PC-3 (cell line): ENCODE measurements around the gene UBE4A.

Experiments used
- EZH2 ChIP-seq: fragments of 300-600 bp; sonication (generic); IDR thresholded peaks from one replicate; pipeline ENCODE4 v1.6.1; 2017; ENCODE audit warnings: antibody characterized with exemption, mild to moderate bottlenecking, low read length; ENCODE audit not compliant: unreplicated experiment
- EZH2phosphoT487 ChIP-seq: fragments of 300-600 bp; sonication (generic); IDR thresholded peaks from 2 replicates; pipeline ENCODE4 v1.6.1; 2018; ENCODE audit warnings: mild to moderate bottlenecking, antibody characterized with exemption, low read length, borderline replicate concordance
- TF ChIP-seq, protein P1 (sequence below): fragments of 300-600 bp; sonication (generic); conservative IDR thresholded peaks from 2 replicates; pipeline ENCODE4 v1.5.1; 2017; ENCODE audit warnings: antibody characterized with exemption, low read depth, mild to moderate bottlenecking, low read length

DNA sequence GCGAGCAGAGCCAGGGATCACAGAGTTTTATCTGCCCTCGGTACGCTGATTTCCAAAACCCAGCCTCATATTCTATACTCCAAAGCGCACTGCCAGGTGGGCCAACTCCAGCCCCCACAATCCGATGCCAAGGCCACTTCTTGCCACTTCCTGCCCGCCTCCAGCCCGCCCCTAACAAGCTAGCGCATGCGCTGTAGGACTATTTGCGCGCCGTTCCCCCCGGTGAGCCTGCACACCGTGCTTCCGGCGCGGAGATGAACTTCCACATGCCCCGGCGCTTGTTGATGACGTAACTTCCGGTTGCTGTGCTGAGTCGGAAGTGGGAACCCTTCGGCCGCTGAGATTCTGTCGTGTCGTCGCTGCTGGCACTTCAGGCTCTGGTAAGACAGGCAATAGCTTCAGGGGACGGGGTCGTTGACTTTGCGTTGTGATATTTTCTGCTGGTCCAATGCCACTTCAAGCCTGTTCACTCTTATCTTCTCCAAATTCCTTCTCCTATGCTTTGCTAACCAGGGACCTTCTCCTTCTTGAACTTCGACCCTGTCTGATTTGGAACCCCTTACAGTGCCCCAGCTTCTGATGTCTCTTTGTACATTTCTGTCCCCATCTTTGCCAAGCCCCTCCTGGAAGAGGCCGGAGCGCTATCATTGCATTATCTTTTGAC, at the start of gene UBE4A:
- TF ChIP-seq, protein P1, sequence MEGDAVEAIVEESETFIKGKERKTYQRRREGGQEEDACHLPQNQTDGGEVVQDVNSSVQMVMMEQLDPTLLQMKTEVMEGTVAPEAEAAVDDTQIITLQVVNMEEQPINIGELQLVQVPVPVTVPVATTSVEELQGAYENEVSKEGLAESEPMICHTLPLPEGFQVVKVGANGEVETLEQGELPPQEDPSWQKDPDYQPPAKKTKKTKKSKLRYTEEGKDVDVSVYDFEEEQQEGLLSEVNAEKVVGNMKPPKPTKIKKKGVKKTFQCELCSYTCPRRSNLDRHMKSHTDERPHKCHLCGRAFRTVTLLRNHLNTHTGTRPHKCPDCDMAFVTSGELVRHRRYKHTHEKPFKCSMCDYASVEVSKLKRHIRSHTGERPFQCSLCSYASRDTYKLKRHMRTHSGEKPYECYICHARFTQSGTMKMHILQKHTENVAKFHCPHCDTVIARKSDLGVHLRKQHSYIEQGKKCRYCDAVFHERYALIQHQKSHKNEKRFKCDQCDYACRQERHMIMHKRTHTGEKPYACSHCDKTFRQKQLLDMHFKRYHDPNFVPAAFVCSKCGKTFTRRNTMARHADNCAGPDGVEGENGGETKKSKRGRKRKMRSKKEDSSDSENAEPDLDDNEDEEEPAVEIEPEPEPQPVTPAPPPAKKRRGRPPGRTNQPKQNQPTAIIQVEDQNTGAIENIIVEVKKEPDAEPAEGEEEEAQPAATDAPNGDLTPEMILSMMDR = no peak
- TF ChIP-seq EZH2 (no peak), EZH2phosphoT487 (no peak)
